Endodermal cell (in vitro differentiated cells): ENCODE data around the gene PTPRM. TPM values are rescaled to one million over a fixed set of nuclear protein-coding genes. Genes with fewer than 3 reads are reported as not detected.
A peak's percentile ranks its signal among the peaks of the same experiment; 100 is the strongest.

ENCODE experiments used
- DNase-seq: peaks from one replicate; pipeline ENCODE4 v3.0.0-alpha.2; 2017
- H3K27ac ChIP-seq: 2 replicates; pipeline ENCODE4 v1.5.1; 2013; ENCODE audit warnings: mild to moderate bottlenecking, low read depth, low read length, moderate library complexity
- H3K27me3 ChIP-seq: 2 replicates; pipeline ENCODE4 v1.6.1; 2013; ENCODE audit warnings: mild to moderate bottlenecking, low read length, moderate library complexity; ENCODE audit not compliant: insufficient read depth, control insufficient read depth, poor library complexity, severe bottlenecking
- H3K36me3 ChIP-seq: 2 replicates; pipeline ENCODE4 v1.7.0; 2013; ENCODE audit warnings: mild to moderate bottlenecking, low read length, moderate library complexity; ENCODE audit not compliant: control insufficient read depth, insufficient read depth
- H3K4me1 ChIP-seq: one replicate; pipeline ENCODE4 v1.7.0; 2013; ENCODE audit warnings: low read length; ENCODE audit not compliant: control insufficient read depth, insufficient read depth
- H3K4me3 ChIP-seq: 2 replicates; pipeline ENCODE4 v1.5.1; 2013; ENCODE audit warnings: mild to moderate bottlenecking, low read length, moderate library complexity
- H3K9ac ChIP-seq: 2 replicates; pipeline ENCODE4 v1.6.1; 2013; ENCODE audit warnings: mild to moderate bottlenecking, low read length, moderate library complexity; ENCODE audit not compliant: poor library complexity, severe bottlenecking; ENCODE audit errors: extremely low read depth
- H3K9me3 ChIP-seq: 2 replicates; pipeline ENCODE4 v1.6.1; 2013; ENCODE audit warnings: mild to moderate bottlenecking, low read length, moderate library complexity; ENCODE audit not compliant: control insufficient read depth
- H3K27ac Mint-ChIP-seq: 2 replicates; pipeline ENCODE4 v1.8.0; 2020; ENCODE audit warnings: mixed read lengths
- H3K27me3 Mint-ChIP-seq: 2 replicates; pipeline ENCODE4 v1.8.0; 2021; ENCODE audit warnings: mild to moderate bottlenecking, mixed read lengths; ENCODE audit not compliant: insufficient read depth
- H3K36me3 Mint-ChIP-seq: 2 replicates; pipeline ENCODE4 v1.8.0; 2020; ENCODE audit warnings: low read depth, mixed read lengths
- H3K4me1 Mint-ChIP-seq: 2 replicates; pipeline ENCODE4 v1.8.0; 2020; ENCODE audit warnings: mixed read lengths
- H3K4me3 Mint-ChIP-seq: 2 replicates; pipeline ENCODE4 v1.8.0; 2020; ENCODE audit warnings: mild to moderate bottlenecking, moderate library complexity, mixed read lengths
- H3K9me3 Mint-ChIP-seq: 2 replicates; pipeline ENCODE4 v1.8.0; 2020; ENCODE audit warnings: mild to moderate bottlenecking, mixed read lengths
- CTCF ChIP-seq: fragments of 200-600 bp; sonication (generic); conservative IDR thresholded peaks from 2 replicates; pipeline ENCODE4 v1.5.0; 2021; ENCODE audit warnings: antibody characterized with exemption, mild to moderate bottlenecking
- WGBS, 2 experiments: methylation state at CpG; one replicate each; pipeline versions ENCODE4 v1.1.5 to v1.1.7; 2013; ENCODE audit warnings: missing lambda C conversion rate in 2 of 2, mixed read lengths in 1 of 2; ENCODE audit not compliant: insufficient coverage in 1 of 2, insufficient read length in 1 of 2; 5-methylcytosine and 5-hydroxymethylcytosine counted together
- total RNA-seq, 2 donors: library from RNA; stranded (reverse); fragmentation: NEBNext Ultra II Directional in 1 of 2; extraction: Animal tissue kit (Norgen Biotek cat#: 25700) in 1 of 2; gene quantifications; 2 replicates in 1 of 2; 3 replicates in 1 of 2; pipeline ENCODE4 v1.2.1, GENCODE V29; 2021

The PTPRM gene
- total RNA-seq, 2 donors from 2014 or later = 47.2 to 57.6 TPM

GRCh38 chr18:8359076-8359475 is 792.0 kb downstream of the PTPRM start:
- 81 to 88% methylated on average over 6 of the region's 6 CpGs for WGBS, 2 experiments
- peaks cover 22% of the 10 kb centered on the region for H3K4me1 Mint-ChIP-seq
- H3K4me1 ChIP-seq = no peaks in the 10 kb centered on the region
- no peaks in the 10 kb centered on the region for H3K9me3 Mint-ChIP-seq
- no peaks in the 10 kb centered on the region for H3K27me3 ChIP-seq
- peak; percentile 50 for TF ChIP-seq CTCF
- H3K9me3 ChIP-seq = no peaks in the 10 kb centered on the region
- H3K27ac Mint-ChIP-seq = no peak overlapping the region
- no peak overlapping the region for H3K27ac ChIP-seq
- no peaks in the 10 kb centered on the region for H3K36me3 ChIP-seq
- peaks cover 28% of the 10 kb centered on the region for H3K27me3 Mint-ChIP-seq
- no peak overlapping the region for H3K4me3 ChIP-seq
- H3K4me3 Mint-ChIP-seq = no peak overlapping the region
- H3K9ac ChIP-seq = no peak overlapping the region
- peak; percentile 69 for DNase-seq
- H3K36me3 Mint-ChIP-seq = no peaks in the 10 kb centered on the region

GRCh38 chr18:8359481-8359880 is 792.4 kb downstream of the PTPRM start:
- 95% methylated on average over 8 of the region's 8 CpGs for WGBS, 2 experiments
- Mint-ChIP-seq H3K9me3 (no peaks in the 10 kb centered on the region), H3K27me3 (peaks cover 32% of the 10 kb centered on the region), H3K4me3 (no peak overlapping the region), H3K36me3 (no peaks in the 10 kb centered on the region), H3K27ac (no peak overlapping the region), H3K4me1 (peaks cover 22% of the 10 kb centered on the region)
- Histone ChIP-seq H3K9ac (no peak overlapping the region), H3K27me3 (no peaks in the 10 kb centered on the region), H3K4me3 (no peak overlapping the region), H3K9me3 (no peaks in the 10 kb centered on the region), H3K36me3 (no peaks in the 10 kb centered on the region), H3K27ac (no peak overlapping the region), H3K4me1 (no peaks in the 10 kb centered on the region)
- no peak for DNase-seq
- no peak for TF ChIP-seq CTCF

DNA sequence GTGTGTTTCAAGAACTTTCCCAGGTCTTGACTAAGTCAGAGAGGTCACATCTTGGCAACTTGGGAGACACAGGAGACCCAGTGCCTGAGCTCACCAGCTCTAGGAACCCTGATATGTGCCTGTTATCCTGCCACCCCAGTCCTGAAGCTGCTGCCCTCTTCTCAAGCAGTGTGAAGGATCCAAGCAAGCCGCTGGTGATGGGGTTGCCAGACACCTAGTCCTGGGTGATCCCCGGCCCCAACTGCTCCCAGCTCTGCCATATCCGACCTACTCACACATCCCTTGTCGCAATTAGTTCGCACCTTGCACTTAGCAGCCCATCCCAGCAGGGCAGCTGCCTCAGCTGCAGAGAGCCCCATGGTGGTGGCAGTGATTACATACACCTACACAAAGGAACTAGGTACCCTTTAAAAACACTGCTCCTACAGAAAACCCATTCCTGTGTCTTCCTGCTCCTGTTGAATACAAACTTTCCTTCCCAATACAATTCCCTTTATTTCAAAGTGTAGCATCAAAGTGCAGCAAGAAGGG is 794.9 kb downstream of the PTPRM start:
- Histone ChIP-seq H3K4me3 (no peak overlapping the region), H3K4me1 (no peaks in the 10 kb centered on the region), H3K36me3 (no peaks in the 10 kb centered on the region), H3K27me3 (peaks cover 5% of the 10 kb centered on the region), H3K9me3 (no peaks in the 10 kb centered on the region), H3K27ac (no peak overlapping the region), H3K9ac (no peak overlapping the region)
- no peaks in the 10 kb centered on the region for H3K9me3 Mint-ChIP-seq
- peak; percentile 89 for DNase-seq
- peaks cover 51% of the 10 kb centered on the region for H3K27me3 Mint-ChIP-seq
- peak; percentile 59 for TF ChIP-seq CTCF
- no peak overlapping the region for H3K27ac Mint-ChIP-seq
- no peaks in the 10 kb centered on the region for H3K36me3 Mint-ChIP-seq
- H3K4me3 Mint-ChIP-seq = no peak overlapping the region
- H3K4me1 Mint-ChIP-seq = peaks cover 33% of the 10 kb centered on the region
- WGBS, 2 experiments = 55% methylated on average over 5 of the region's 5 CpGs; no CpG with 5 or more reads in 1 of the 2 experiments
